Neural progenitor cell (in vitro differentiated cells): Measurements from ENCODE around the gene CD63. TPM values are rescaled to one million over a fixed set of nuclear protein-coding genes. Genes with fewer than 3 reads are reported as not detected.

Source experiments
- DNase-seq: peaks from one replicate; pipeline ENCODE4 v3.0.0-alpha.2; 2016; ENCODE audit warnings: low spot score
- H2AFZ ChIP-seq: fragments of 200-600 bp; sonication (generic); replicated peaks from 2 replicates; pipeline ENCODE4 v1.6.1; 2016; ENCODE audit warnings: antibody characterized with exemption
- H3F3A ChIP-seq: fragments of 200-600 bp; sonication (generic); 2 replicates; pipeline ENCODE4 v1.6.1; 2016; ENCODE audit warnings: antibody characterized with exemption, low read depth
- H3K27ac ChIP-seq: fragments of 200-600 bp; sonication (generic); 2 replicates; pipeline ENCODE4 v1.5.1; 2016; ENCODE audit warnings: mild to moderate bottlenecking
- H3K27me3 ChIP-seq: fragments of 200-600 bp; sonication (generic); 2 replicates; pipeline ENCODE4 v1.6.1; 2016; ENCODE audit warnings: mild to moderate bottlenecking, moderate library complexity
- H3K36me3 ChIP-seq: fragments of 200-600 bp; sonication (generic); 2 replicates; pipeline ENCODE4 v1.5.1; 2016
- H3K4me1 ChIP-seq: fragments of 200-600 bp; sonication (generic); 2 replicates; pipeline ENCODE4 v1.6.1; 2016; ENCODE audit warnings: mixed run types
- H3K4me2 ChIP-seq: fragments of 200-600 bp; sonication (generic); 2 replicates; pipeline ENCODE4 v1.6.1; 2016
- H3K4me3 ChIP-seq: fragments of 200-600 bp; sonication (generic); 2 replicates; pipeline ENCODE4 v1.5.1; 2016
- H3K79me2 ChIP-seq: fragments of 200-600 bp; sonication (generic); 2 replicates; pipeline ENCODE4 v1.6.1; 2016; ENCODE audit warnings: low read depth
- H3K9ac ChIP-seq: fragments of 200-600 bp; sonication (generic); 2 replicates; pipeline ENCODE4 v1.6.1; 2016
- H3K9me3 ChIP-seq: fragments of 200-600 bp; sonication (generic); 2 replicates; pipeline ENCODE4 v1.5.1; 2016; ENCODE audit warnings: low read depth
- H4K20me1 ChIP-seq: fragments of 200-600 bp; sonication (generic); 2 replicates; pipeline ENCODE4 v1.6.1; 2016; ENCODE audit warnings: low read depth
- H3K27ac Mint-ChIP-seq: 3 replicates; pipeline ENCODE4 v1.8.0; 2021; ENCODE audit warnings: mixed read lengths
- H3K27me3 Mint-ChIP-seq: 2 replicates; pipeline ENCODE4 v1.8.0; 2022; ENCODE audit warnings: low read depth, mild to moderate bottlenecking, inconsistent platforms, moderate library complexity, mixed read lengths; ENCODE audit not compliant: insufficient read depth
- H3K36me3 Mint-ChIP-seq: 3 replicates; pipeline ENCODE4 v1.8.0; 2021; ENCODE audit warnings: mixed read lengths
- H3K4me1 Mint-ChIP-seq: 3 replicates; pipeline ENCODE4 v1.8.0; 2021; ENCODE audit warnings: mixed read lengths
- H3K4me3 Mint-ChIP-seq: 3 replicates; pipeline ENCODE4 v1.8.0; 2021; ENCODE audit warnings: mild to moderate bottlenecking, moderate library complexity, mixed read lengths
- H3K9me3 Mint-ChIP-seq: 3 replicates; pipeline ENCODE4 v1.8.0; 2020; ENCODE audit warnings: mixed read lengths
- EZH2 ChIP-seq: fragments of 200-600 bp; sonication (generic); IDR thresholded peaks from 2 replicates; pipeline ENCODE4 v1.6.1; 2017; ENCODE audit warnings: antibody characterized with exemption, mild to moderate bottlenecking, moderate library complexity
- EZH2phosphoT487 ChIP-seq: fragments of 200-600 bp; sonication (generic); IDR thresholded peaks from 2 replicates; pipeline ENCODE4 v1.6.1; 2017; ENCODE audit warnings: antibody characterized with exemption
- total RNA-seq: library from RNA; depleted of rRNA; stranded (reverse); fragments of >200 nt; gene quantifications from 2 replicates; pipeline ENCODE4 v1.2.3, GENCODE V29; 2015; ENCODE audit warnings: low replicate concordance
- TF ChIP-seq, protein P1 (sequence below): fragments of 200-600 bp; sonication (generic); IDR thresholded peaks from 2 replicates; pipeline ENCODE4 v1.5.1; 2017; ENCODE audit warnings: antibody characterized with exemption, mild to moderate bottlenecking

The CD63 gene
- total RNA-seq, 1 donor from 2014 or later, result 305 TPM

DNA sequence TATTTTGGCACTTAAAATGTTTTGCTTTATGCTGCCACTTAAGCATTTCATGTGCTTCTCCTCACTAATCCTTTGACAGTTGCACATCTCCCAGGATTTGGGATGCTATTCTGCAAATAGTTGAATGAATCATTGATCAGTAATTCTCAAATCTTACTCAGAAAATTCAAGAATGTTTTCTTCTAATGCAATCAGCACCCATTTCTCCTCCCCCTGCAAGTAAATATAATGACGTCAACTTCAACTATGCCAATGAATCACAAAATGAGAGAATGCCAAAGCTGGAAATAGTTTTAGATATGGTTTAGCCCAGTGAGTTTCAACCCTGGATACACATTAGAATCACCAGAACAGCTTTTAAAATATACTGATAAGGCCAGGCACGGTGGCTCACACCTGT, 15.1 kb downstream of the CD63 start:
- Mint-ChIP-seq H3K9me3 (peaks cover 6% of the 10 kb centered on the region), H3K4me3 (peak overlapping the region; percentile 2), H3K27me3 (peaks cover 21% of the 10 kb centered on the region), H3K4me1 (peaks cover 42% of the 10 kb centered on the region), H3K27ac (no peak overlapping the region), H3K36me3 (peaks cover 3% of the 10 kb centered on the region)
- TF ChIP-seq EZH2phosphoT487 (no peak), EZH2 (no peak)
- TF ChIP-seq, protein P1, sequence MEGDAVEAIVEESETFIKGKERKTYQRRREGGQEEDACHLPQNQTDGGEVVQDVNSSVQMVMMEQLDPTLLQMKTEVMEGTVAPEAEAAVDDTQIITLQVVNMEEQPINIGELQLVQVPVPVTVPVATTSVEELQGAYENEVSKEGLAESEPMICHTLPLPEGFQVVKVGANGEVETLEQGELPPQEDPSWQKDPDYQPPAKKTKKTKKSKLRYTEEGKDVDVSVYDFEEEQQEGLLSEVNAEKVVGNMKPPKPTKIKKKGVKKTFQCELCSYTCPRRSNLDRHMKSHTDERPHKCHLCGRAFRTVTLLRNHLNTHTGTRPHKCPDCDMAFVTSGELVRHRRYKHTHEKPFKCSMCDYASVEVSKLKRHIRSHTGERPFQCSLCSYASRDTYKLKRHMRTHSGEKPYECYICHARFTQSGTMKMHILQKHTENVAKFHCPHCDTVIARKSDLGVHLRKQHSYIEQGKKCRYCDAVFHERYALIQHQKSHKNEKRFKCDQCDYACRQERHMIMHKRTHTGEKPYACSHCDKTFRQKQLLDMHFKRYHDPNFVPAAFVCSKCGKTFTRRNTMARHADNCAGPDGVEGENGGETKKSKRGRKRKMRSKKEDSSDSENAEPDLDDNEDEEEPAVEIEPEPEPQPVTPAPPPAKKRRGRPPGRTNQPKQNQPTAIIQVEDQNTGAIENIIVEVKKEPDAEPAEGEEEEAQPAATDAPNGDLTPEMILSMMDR, result no peak
- H3K9ac ChIP-seq, result no peak overlapping the region
- no peaks in the 10 kb centered on the region for H4K20me1 ChIP-seq
- no peak overlapping the region for H3K4me2 ChIP-seq
- H3F3A ChIP-seq, result peaks cover 41% of the 10 kb centered on the region
- DNase-seq, result no peak
- H3K79me2 ChIP-seq, result peaks cover 11% of the 10 kb centered on the region
- H3K4me3 ChIP-seq, result no peak overlapping the region
- H3K9me3 ChIP-seq, result no peaks in the 10 kb centered on the region
- H3K4me1 ChIP-seq, result peaks cover 27% of the 10 kb centered on the region
- no peak overlapping the region for H3K27ac ChIP-seq
- H3K36me3 ChIP-seq, result no peaks in the 10 kb centered on the region
- no peak overlapping the region for H2AFZ ChIP-seq
- H3K27me3 ChIP-seq, result peaks cover 26% of the 10 kb centered on the region

DNA sequence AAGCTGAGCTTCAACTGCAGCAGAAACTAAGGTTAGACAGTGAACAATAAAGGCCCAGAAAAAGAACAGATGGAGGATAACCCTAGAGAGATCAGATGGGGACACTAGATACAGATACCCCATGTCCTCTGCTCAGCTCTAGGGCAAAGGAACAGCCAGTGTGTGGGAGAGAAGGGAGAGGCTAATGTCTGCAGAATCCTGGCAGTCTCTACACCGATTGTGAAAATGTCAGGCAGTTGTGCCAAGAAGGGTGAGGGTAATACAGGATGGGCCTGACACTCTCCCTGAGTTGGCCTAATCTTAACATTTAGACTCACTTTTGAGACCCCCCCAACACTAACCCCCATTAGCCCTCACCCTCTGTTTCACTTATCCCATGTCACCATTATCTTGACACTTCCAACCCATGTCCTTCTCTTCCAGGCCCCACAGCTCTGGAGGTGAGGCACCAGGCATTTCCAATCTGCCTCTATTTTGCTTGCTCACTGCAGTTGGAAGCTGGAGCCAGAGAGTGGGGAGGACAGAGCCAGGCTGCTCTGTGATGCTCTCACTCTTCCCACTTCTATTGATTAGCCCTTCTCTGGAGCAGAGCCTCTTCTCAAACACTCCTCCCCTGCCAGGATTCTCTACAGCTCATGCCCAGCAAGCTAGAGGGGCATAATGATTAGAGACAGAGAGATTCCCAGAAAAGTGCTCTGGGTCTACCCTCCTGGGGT, 16.0 kb downstream of the CD63 start:
- Histone ChIP-seq H3K27ac (no peak overlapping the region), H3K4me1 (peaks cover 25% of the 10 kb centered on the region), H4K20me1 (no peaks in the 10 kb centered on the region), H3K4me2 (no peak overlapping the region), H3F3A (peaks cover 40% of the 10 kb centered on the region), H3K4me3 (no peak overlapping the region), H3K9ac (no peak overlapping the region), H3K79me2 (peaks cover 8% of the 10 kb centered on the region), H3K27me3 (peaks cover 31% of the 10 kb centered on the region), H3K36me3 (no peaks in the 10 kb centered on the region), H3K9me3 (no peaks in the 10 kb centered on the region), H2AFZ (no peak overlapping the region)
- Mint-ChIP-seq H3K27ac (peak overlapping the region; percentile 36), H3K4me1 (peaks cover 40% of the 10 kb centered on the region), H3K9me3 (peaks cover 6% of the 10 kb centered on the region), H3K27me3 (peaks cover 20% of the 10 kb centered on the region), H3K4me3 (no peak overlapping the region), H3K36me3 (peaks cover 3% of the 10 kb centered on the region)
- no peak for DNase-seq
- TF ChIP-seq EZH2 (no peak), EZH2phosphoT487 (no peak)
- TF ChIP-seq, protein P1, result no peak

DNA sequence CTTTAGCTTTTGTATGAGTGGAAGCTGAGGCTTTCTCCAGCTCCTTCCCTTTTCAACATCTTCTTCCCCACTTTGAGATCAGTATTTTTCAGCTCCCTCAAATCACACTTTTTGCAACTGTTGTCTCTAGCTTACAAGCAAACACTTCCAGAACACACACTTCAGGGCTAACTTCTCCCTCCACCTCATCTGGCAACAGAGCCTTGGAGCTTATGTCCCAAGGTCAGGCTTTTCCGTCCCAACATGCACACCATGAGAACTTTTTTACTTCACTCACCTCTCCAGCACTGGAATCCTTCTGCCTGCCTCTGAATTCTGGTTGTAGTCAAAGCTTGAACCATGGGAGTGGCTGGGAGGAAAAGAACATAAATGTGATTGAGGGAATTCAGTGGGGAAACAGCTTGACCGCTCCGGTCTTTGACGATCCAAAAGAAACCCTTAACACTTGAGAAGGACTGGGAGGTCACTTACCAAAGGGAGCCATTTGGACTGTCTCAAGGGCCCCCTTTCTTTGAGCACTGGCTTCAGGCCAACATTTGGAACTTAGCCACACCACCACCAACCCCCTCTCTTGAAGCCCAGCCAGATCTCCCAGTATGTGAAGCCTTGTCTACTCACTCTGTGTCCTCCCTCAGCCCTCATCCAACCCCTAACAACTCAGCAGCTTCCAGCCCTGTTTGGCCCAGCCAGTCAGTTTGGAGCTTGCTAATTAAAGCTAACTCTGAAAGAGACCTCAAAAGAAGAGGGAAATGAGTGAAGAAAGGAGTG, 16.8 kb downstream of the CD63 start:
- H3K27ac Mint-ChIP-seq, result no peak overlapping the region
- peaks cover 16% of the 10 kb centered on the region for H3K27me3 Mint-ChIP-seq
- Histone ChIP-seq H3K27ac (no peak overlapping the region), H3K79me2 (peaks cover 7% of the 10 kb centered on the region), H2AFZ (no peak overlapping the region), H3K4me2 (no peak overlapping the region), H3K4me1 (peaks cover 16% of the 10 kb centered on the region), H3K4me3 (no peak overlapping the region), H3K27me3 (peaks cover 31% of the 10 kb centered on the region), H4K20me1 (no peaks in the 10 kb centered on the region), H3K9ac (no peak overlapping the region), H3F3A (peaks cover 31% of the 10 kb centered on the region), H3K36me3 (no peaks in the 10 kb centered on the region), H3K9me3 (no peaks in the 10 kb centered on the region)
- H3K36me3 Mint-ChIP-seq, result peaks cover 3% of the 10 kb centered on the region
- peaks cover 34% of the 10 kb centered on the region for H3K4me1 Mint-ChIP-seq
- no peak overlapping the region for H3K4me3 Mint-ChIP-seq
- no peak for DNase-seq
- TF ChIP-seq EZH2phosphoT487 (no peak), EZH2 (no peak)
- TF ChIP-seq, protein P1, result no peak
- H3K9me3 Mint-ChIP-seq, result peaks cover 6% of the 10 kb centered on the region
